ENCODE measurements around the gene ANP32B.

DNA sequence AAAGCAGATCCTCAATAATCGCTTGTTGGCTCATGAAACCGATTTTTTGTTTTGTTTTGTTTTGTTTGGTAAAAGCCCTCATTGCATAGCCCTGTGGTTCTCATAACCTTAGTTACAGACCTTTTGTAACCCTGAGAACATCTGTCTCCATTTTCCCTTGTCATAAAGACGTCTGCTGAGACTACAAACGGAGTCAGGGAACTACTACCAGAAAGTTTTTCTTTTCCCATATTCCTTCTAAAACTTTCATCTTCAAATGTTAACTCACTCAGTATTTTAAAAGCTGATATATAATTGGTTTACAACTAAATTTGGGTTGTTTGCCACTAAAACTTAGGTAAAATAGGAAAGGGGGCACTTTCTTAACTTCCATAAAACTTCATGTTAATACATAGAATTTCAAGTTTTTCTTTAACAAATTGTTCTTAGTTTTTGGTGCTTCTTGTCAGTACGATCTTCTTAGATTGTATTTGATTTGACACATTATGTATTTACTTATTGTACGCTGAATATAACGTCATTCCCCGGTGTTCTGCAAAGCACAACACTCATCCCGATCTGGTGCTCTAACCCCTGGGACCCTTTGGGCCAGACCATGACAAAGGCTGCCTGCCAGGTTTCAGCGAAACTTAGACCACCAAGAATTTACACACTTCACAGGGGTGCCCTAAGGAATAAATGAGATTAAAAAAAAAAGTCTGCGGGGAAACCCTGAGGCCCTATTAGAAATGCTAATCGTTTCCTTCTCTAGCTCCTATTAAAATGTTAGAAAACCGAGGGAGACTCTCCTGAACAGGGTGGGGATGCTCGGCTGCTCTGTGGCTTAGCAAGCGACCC, 1.1 kb upstream of the ANP32B start:
- TF ChIP-seq, protein P1, sequence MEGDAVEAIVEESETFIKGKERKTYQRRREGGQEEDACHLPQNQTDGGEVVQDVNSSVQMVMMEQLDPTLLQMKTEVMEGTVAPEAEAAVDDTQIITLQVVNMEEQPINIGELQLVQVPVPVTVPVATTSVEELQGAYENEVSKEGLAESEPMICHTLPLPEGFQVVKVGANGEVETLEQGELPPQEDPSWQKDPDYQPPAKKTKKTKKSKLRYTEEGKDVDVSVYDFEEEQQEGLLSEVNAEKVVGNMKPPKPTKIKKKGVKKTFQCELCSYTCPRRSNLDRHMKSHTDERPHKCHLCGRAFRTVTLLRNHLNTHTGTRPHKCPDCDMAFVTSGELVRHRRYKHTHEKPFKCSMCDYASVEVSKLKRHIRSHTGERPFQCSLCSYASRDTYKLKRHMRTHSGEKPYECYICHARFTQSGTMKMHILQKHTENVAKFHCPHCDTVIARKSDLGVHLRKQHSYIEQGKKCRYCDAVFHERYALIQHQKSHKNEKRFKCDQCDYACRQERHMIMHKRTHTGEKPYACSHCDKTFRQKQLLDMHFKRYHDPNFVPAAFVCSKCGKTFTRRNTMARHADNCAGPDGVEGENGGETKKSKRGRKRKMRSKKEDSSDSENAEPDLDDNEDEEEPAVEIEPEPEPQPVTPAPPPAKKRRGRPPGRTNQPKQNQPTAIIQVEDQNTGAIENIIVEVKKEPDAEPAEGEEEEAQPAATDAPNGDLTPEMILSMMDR (IDR thresholded peaks at IDR 0.05), result no peak
- no peak for TF ChIP-seq POLR2A (IDR thresholded peaks at IDR 0.05)

Data from heart left ventricle (tissue), 13 donors.